Measurements from ENCODE around the gene PRDX6. TPM values are rescaled to one million over a fixed set of nuclear protein-coding genes. Genes with fewer than 3 reads are reported as not detected.
"Not testable (repeated sequence)": the region's sequence is repeated elsewhere in the genome, so short reads cannot be mapped to it uniquely, and the experiment has no call there.

Gene PRDX6
- total RNA-seq, 4 donors from 2014 or later, result 141 to 247 (median 175) TPM

DNA sequence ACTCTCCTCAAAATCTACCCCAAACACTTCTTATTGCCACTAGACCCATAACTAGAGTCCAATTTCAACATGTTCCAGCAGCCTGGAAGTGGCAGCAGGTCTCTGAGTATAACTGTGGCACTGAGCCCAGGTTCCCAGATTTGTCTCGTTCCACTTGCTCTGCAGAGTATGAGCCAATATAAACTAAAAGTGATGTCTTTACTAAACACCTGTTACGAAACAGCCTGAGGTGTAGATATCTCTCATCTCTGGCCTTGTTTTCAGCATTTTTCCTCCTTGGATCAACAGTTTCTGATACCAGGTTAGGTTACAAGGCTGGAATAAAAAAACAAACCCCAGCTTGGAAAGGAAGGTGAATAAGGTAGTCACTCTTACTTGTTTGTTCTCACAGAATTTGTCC lies 25.2 kb upstream of the PRDX6 start:
- DNase-seq, result no peak
- Histone ChIP-seq H3K4me3 (no peak overlapping the region), H3K36me3 (peaks cover 0 to 9% (median 0%) of the 10 kb centered on the region in 3 donors), H3K4me1 (peaks cover 0 to 13% (median 0%) of the 10 kb centered on the region in 3 donors), H3K27me3 (no peaks in the 10 kb centered on the region), H3K27ac (no peak overlapping the region), H3K9me3 (no peaks in the 10 kb centered on the region)
- intact Hi-C loops (cut with DNase I), result no loop called here
- 15 to 60% methylated on average over 2 of the region's 2 CpGs for WGBS, 2 donors
- TF ChIP-seq POLR2A (IDR thresholded peaks at IDR 0.05), result no peak
- TF ChIP-seq, protein P1, sequence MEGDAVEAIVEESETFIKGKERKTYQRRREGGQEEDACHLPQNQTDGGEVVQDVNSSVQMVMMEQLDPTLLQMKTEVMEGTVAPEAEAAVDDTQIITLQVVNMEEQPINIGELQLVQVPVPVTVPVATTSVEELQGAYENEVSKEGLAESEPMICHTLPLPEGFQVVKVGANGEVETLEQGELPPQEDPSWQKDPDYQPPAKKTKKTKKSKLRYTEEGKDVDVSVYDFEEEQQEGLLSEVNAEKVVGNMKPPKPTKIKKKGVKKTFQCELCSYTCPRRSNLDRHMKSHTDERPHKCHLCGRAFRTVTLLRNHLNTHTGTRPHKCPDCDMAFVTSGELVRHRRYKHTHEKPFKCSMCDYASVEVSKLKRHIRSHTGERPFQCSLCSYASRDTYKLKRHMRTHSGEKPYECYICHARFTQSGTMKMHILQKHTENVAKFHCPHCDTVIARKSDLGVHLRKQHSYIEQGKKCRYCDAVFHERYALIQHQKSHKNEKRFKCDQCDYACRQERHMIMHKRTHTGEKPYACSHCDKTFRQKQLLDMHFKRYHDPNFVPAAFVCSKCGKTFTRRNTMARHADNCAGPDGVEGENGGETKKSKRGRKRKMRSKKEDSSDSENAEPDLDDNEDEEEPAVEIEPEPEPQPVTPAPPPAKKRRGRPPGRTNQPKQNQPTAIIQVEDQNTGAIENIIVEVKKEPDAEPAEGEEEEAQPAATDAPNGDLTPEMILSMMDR (IDR thresholded peaks at IDR 0.05), result no peak

GRCh38 chr1:173453982-173454381 lies 23.2 kb upstream of the PRDX6 start:
- intact Hi-C loops (cut with DNase I), result no loop called here
- no peaks in the 10 kb centered on the region for H3K27me3 ChIP-seq

DNA sequence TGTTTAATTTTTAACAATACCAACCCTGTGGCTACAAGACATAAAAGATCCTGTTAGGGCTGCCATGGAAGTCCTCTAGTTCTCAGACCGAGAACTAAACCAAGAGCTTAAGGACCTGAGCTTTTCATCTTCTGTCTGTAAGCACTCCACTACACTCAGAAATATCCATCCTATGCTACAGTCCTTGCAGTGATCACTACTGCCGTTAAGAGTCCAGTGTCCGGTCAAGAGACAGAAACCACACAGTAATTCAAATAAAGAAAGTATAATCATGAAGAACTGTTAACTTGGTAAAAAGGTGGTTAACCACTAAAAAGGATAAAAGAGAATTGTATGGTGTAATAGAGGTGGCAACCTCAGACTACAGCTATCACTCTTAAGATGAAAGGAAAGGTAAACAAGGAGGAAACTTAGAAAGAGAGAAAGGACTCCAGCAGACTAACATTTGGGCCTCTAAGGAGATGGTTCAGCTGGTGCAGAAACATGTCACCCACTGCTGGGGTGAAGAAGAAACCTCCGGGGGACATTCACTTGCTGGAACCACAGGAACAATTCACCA lies 22.1 kb upstream of the PRDX6 start:
- TF ChIP-seq, protein P1 (IDR thresholded peaks at IDR 0.05), result no peak
- TF ChIP-seq POLR2A (IDR thresholded peaks at IDR 0.05), result no peak
- Histone ChIP-seq H3K36me3 (peaks cover 0 to 17% (median 0%) of the 10 kb centered on the region in 3 donors), H3K27me3 (no peaks in the 10 kb centered on the region), H3K9me3 (no peaks in the 10 kb centered on the region), H3K4me1 (peaks cover 0 to 7% (median 0%) of the 10 kb centered on the region in 3 donors), H3K27ac (no peak overlapping the region), H3K4me3 (no peak overlapping the region)
- DNase-seq, result no peak
- intact Hi-C loops (cut with DNase I), result no loop called here
- WGBS, 2 donors, result 85 to 88% methylated on average over 3 to 4 of the region's 4 CpGs

More at GRCh38 chr1:173453982-173454381, 23.2 kb upstream of the PRDX6 start:
- Histone ChIP-seq H3K9me3 (no peaks in the 10 kb centered on the region), H3K4me3 (no peak overlapping the region), H3K4me1 (peaks cover 0 to 13% (median 0%) of the 10 kb centered on the region in 3 donors), H3K27ac (no peak overlapping the region), H3K36me3 (peaks cover 0 to 9% (median 0%) of the 10 kb centered on the region in 3 donors)
- TF ChIP-seq POLR2A (IDR thresholded peaks at IDR 0.05), result no peak
- DNase-seq, result no peak

GRCh38 chr1:173459885-173460284 lies 17.2 kb upstream of the PRDX6 start:
- H3K9me3 ChIP-seq, result peaks cover 0 to 8% (median 0%) of the 10 kb centered on the region in 3 donors
- H3K36me3 ChIP-seq, result peaks cover 0 to 43% (median 0%) of the 10 kb centered on the region in 3 donors
- no peak overlapping the region for H3K27ac ChIP-seq
- TF ChIP-seq POLR2A (IDR thresholded peaks at IDR 0.05), result no peak
- TF ChIP-seq, protein P1 (IDR thresholded peaks at IDR 0.05), result no peak
- H3K4me1 ChIP-seq, result no peaks in the 10 kb centered on the region
- DNase-seq, result no peak
- H3K4me3 ChIP-seq, result no peak overlapping the region
- intact Hi-C loops (cut with DNase I), result no loop called here
- 67 to 87% methylated on average over 3 to 4 of the region's 4 CpGs for WGBS, 2 donors
- no peaks in the 10 kb centered on the region for H3K27me3 ChIP-seq

DNA sequence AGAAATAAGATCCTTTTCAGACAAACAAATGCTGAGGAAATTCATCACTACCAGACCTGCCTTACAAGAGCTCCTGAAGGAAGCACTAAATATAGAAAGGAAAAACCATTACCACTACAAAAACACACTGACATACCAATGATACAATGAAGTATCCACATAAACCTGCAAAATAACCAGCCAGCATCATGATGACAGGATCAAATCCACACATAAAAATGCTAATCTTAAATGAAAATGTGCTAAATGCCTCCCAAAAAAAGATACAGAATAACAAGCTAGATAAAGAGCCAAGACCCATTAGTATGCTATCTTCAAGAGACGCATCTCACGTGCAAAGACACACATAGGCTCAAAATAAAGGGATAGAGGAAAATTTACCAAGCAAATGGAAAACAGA lies 14.5 kb upstream of the PRDX6 start:
- H3K9me3 ChIP-seq; H3K27ac ChIP-seq; DNase-seq; intact Hi-C loops (cut with DNase I); H3K4me3 ChIP-seq; H3K27me3 ChIP-seq; H3K4me1 ChIP-seq: not testable (repeated sequence)
- H3K36me3 ChIP-seq, result peaks cover 0 to 34% (median 0%) of the 10 kb centered on the region in 3 donors
- 94 to 95% methylated on average over 2 of the region's 2 CpGs for WGBS, 2 donors

- H3K36me3 ChIP-seq, result peaks cover 0 to 34% (median 0%) of the 10 kb centered on the region in 3 donors
- H3K4me3 ChIP-seq; DNase-seq; H3K27ac ChIP-seq; H3K27me3 ChIP-seq; intact Hi-C loops (cut with DNase I); H3K4me1 ChIP-seq; H3K9me3 ChIP-seq: not testable (repeated sequence)
- WGBS, 2 donors, result 54 to 68% methylated on average over 2 of the region's 2 CpGs
Measured at GRCh38 chr1:173464185-173464584, 12.9 kb upstream of the PRDX6 start.

DNA sequence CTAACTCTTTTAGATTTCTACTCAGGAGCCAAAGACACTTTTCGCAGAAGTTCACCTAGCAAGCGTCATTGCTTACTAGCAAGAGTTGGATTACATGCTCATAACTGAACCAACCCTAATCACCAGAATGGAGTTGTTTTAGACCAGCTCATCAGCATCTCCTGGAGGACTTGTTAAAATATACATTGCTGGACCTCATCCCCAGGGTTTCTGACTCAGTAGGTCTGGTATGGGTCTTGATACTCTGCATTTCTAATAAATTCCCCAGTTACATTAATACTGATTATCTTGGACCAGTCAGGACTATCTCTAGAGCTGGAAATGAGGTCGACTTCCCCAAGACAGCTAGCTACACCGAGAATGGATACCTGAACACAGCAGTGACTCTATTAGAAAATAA lies 9.7 kb upstream of the PRDX6 start:
- Histone ChIP-seq H3K9me3 (peaks cover 0 to 30% (median 8%) of the 10 kb centered on the region in 3 donors), H3K36me3 (peaks cover 0 to 13% (median 0%) of the 10 kb centered on the region in 3 donors), H3K27me3 (no peaks in the 10 kb centered on the region), H3K4me1 (no peaks in the 10 kb centered on the region), H3K4me3 (no peak overlapping the region), H3K27ac (no peak overlapping the region)
- TF ChIP-seq, protein P1 (IDR thresholded peaks at IDR 0.05), result no peak
- no peak for TF ChIP-seq POLR2A (IDR thresholded peaks at IDR 0.05)
- WGBS, 2 donors, result 92 to 95% methylated on average over 4 of the region's 4 CpGs
- no peak for DNase-seq
- intact Hi-C loops (cut with DNase I), result no loop called here
